ENCODE measurements around the gene TBCD. TPM values are rescaled to one million over a fixed set of nuclear protein-coding genes. Genes with fewer than 3 reads are reported as not detected.

TBCD gene
- total RNA-seq, 1 donor from 2014 or later, result 118 TPM

DNA sequence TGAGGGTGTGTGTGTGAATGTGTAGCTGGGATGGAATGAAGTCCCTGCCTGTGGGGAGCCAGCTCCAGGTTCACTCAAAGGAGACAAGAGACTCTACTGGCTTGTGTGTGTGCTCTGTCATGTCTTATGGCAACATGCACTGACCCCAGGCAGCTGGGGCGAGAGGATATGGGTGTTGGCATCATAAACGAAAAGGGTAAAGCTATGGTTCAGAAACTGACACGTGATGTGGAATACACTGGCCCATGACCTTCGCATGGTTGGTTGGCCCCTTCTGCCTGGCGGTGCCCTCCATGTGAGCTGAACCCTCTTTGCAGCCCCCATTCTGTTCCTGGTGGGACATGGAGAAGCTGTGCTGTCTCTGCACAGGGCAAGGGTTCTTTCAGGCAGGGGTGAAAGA is 66.1 kb downstream of the TBCD start:
- H3K9me3 Mint-ChIP-seq (ENCODE audit: unreplicated experiment), result no peaks in the 10 kb centered on the region
- no peak for DNase-seq
- no peak overlapping the region for H3K27ac Mint-ChIP-seq (ENCODE audit: unreplicated experiment)
- TF ChIP-seq, protein P1, sequence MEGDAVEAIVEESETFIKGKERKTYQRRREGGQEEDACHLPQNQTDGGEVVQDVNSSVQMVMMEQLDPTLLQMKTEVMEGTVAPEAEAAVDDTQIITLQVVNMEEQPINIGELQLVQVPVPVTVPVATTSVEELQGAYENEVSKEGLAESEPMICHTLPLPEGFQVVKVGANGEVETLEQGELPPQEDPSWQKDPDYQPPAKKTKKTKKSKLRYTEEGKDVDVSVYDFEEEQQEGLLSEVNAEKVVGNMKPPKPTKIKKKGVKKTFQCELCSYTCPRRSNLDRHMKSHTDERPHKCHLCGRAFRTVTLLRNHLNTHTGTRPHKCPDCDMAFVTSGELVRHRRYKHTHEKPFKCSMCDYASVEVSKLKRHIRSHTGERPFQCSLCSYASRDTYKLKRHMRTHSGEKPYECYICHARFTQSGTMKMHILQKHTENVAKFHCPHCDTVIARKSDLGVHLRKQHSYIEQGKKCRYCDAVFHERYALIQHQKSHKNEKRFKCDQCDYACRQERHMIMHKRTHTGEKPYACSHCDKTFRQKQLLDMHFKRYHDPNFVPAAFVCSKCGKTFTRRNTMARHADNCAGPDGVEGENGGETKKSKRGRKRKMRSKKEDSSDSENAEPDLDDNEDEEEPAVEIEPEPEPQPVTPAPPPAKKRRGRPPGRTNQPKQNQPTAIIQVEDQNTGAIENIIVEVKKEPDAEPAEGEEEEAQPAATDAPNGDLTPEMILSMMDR (IDR thresholded peaks at IDR 0.05; ENCODE audit: partially characterized antibody, unreplicated experiment), result no peak
- H3K27me3 Mint-ChIP-seq (ENCODE audit: unreplicated experiment), result peaks cover 3% of the 10 kb centered on the region
- H3K4me3 Mint-ChIP-seq (ENCODE audit: unreplicated experiment), result no peak overlapping the region
- H3K4me1 Mint-ChIP-seq (ENCODE audit: low read depth, unreplicated experiment), result no peaks in the 10 kb centered on the region
- peaks cover 10% of the 10 kb centered on the region for H3K36me3 Mint-ChIP-seq (ENCODE audit: unreplicated experiment)

DNA sequence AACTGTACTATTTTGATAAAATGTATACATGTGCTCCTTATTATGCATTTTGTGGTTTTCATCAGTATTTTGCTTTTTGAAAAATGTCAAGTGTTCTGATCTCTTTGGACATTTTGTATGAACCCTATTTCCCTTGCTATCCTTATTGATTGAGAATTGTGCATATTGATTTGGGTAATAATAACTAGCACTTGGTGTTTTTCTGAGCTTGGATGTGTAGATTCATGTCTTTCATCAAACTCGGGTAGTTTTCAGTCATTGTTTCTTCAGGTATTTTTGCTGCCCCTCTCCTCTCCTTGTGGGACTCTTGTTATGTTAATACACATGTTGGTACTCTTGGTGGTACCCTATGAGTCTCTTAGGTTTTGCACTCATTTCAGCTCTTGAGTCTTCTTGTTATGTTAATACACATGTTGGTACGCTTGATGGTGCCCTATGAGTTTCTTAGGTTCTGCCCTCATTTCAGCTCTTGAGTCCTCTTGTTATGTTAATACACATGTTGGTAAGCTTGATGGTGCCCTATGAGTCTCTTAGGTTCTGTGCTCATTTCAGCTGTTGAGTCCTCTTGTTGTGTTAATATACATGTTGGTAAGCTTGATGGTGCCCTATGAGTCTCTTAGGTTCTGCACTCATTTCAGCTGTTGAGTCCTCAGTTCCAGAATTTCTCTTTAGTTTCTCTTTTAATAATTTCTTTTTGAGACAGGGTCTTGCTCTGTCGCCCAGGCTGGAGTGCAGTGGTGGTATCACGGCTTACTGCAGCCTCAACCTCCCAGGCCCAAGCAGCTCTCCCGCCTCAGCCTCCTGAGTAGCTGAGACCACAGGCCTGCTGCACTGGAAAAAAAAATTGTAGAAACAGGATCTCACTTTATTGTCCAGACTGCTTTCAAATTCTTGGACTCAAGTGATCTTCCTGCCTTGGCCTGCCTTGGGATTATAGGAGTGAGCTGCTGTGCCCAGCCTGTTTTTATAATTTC is 68.7 kb downstream of the TBCD start:
- peaks cover 1% of the 10 kb centered on the region for H3K27me3 Mint-ChIP-seq (ENCODE audit: unreplicated experiment)
- no peak for DNase-seq
- H3K4me3 Mint-ChIP-seq (ENCODE audit: unreplicated experiment), result no peak overlapping the region
- no peak overlapping the region for H3K27ac Mint-ChIP-seq (ENCODE audit: unreplicated experiment)
- H3K36me3 Mint-ChIP-seq (ENCODE audit: unreplicated experiment), result peaks cover 10% of the 10 kb centered on the region
- no peaks in the 10 kb centered on the region for H3K4me1 Mint-ChIP-seq (ENCODE audit: low read depth, unreplicated experiment)
- no peaks in the 10 kb centered on the region for H3K9me3 Mint-ChIP-seq (ENCODE audit: unreplicated experiment)
- TF ChIP-seq, protein P1 (IDR thresholded peaks at IDR 0.05; ENCODE audit: partially characterized antibody, unreplicated experiment), result no peak

DNA sequence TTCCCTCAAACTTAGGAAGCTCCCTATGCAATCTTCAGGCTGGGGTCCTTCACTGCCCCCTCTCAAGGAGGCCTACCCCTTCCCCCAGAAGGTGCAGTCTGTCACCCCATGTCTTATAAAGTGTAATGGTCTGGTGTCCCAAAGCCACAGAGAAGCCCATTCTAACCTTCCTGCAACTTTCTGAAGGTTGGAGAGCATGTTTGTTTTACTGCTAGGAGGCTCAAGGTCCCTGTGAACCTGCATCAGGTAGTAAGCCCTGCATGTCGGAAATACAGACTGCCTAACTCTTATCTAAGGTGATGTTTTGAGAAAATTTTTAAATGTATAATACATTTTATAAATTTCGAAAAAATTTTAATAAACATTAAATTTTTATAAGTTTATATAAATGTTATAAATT is 69.7 kb downstream of the TBCD start:
- H3K27ac Mint-ChIP-seq (ENCODE audit: unreplicated experiment), result no peak overlapping the region
- H3K9me3 Mint-ChIP-seq (ENCODE audit: unreplicated experiment), result no peaks in the 10 kb centered on the region
- peaks cover 10% of the 10 kb centered on the region for H3K36me3 Mint-ChIP-seq (ENCODE audit: unreplicated experiment)
- no peaks in the 10 kb centered on the region for H3K4me1 Mint-ChIP-seq (ENCODE audit: low read depth, unreplicated experiment)
- H3K27me3 Mint-ChIP-seq (ENCODE audit: unreplicated experiment), result peaks cover 1% of the 10 kb centered on the region
- TF ChIP-seq, protein P1 (IDR thresholded peaks at IDR 0.05; ENCODE audit: partially characterized antibody, unreplicated experiment), result no peak
- DNase-seq, result no peak
- no peak overlapping the region for H3K4me3 Mint-ChIP-seq (ENCODE audit: unreplicated experiment)

DNA sequence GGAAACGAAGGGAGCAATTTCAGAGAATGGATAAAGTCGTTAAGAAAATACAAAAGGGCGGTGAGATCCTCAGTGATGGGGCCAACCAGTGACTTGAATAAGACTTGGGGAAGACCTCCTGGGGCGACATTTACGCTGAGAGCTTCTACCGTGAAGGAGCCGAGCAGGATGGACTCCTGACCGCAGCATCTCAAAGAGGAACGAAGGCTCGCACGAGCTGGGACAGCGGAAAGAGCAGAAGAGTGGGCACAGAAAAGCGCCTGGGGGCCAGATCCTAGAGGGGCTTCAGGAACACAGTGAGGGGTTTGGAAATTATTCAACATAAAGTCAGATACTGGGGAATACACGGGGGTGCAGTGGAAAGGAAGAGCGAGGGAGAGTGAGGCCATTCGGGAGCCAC is 70.4 kb downstream of the TBCD start:
- Mint-ChIP-seq H3K4me3 (ENCODE audit: unreplicated experiment) (no peak overlapping the region), H3K9me3 (ENCODE audit: unreplicated experiment) (peaks cover 2% of the 10 kb centered on the region), H3K4me1 (ENCODE audit: low read depth, unreplicated experiment) (no peaks in the 10 kb centered on the region), H3K36me3 (ENCODE audit: unreplicated experiment) (peaks cover 10% of the 10 kb centered on the region), H3K27me3 (ENCODE audit: unreplicated experiment) (peaks cover 1% of the 10 kb centered on the region), H3K27ac (ENCODE audit: unreplicated experiment) (no peak overlapping the region)
- TF ChIP-seq, protein P1 (IDR thresholded peaks at IDR 0.05; ENCODE audit: partially characterized antibody, unreplicated experiment), result no peak
- no peak for DNase-seq

DNA sequence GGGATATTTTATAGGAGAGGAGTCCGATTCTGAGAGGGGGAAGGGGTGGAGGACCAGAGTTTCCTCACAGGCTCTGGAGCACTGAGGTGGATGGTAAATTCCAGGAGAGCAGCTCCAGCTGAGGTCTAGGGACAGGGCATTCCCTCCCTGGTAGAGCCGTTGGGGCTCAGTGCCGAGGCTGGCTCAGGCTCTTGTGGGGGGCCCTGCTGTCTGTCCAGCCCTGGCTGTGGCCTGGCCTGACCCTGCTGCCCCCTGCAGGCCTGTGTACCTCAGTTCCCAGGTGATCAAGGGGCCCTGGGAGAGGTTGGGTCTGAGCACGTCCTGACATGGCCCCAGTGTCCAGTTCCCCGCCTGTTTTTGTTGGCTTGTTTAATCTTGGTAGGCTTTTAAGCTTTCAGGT is 71.1 kb downstream of the TBCD start:
- H3K4me3 Mint-ChIP-seq (ENCODE audit: unreplicated experiment), result no peak overlapping the region
- no peak for DNase-seq
- H3K27ac Mint-ChIP-seq (ENCODE audit: unreplicated experiment), result no peak overlapping the region
- no peaks in the 10 kb centered on the region for H3K4me1 Mint-ChIP-seq (ENCODE audit: low read depth, unreplicated experiment)
- peaks cover 6% of the 10 kb centered on the region for H3K27me3 Mint-ChIP-seq (ENCODE audit: unreplicated experiment)
- peaks cover 2% of the 10 kb centered on the region for H3K9me3 Mint-ChIP-seq (ENCODE audit: unreplicated experiment)
- TF ChIP-seq, protein P1 (IDR thresholded peaks at IDR 0.05; ENCODE audit: partially characterized antibody, unreplicated experiment), result no peak
- H3K36me3 Mint-ChIP-seq (ENCODE audit: unreplicated experiment), result peaks cover 18% of the 10 kb centered on the region

All from glutamatergic neuron (in vitro differentiated cells).